ENCODE results near the gene ZBTB42. TPM values are rescaled to one million over a fixed set of nuclear protein-coding genes. Genes with fewer than 3 reads are reported as not detected.
"Not testable (repeated sequence)": the region's sequence is repeated elsewhere in the genome, so short reads cannot be mapped to it uniquely, and the experiment has no call there.

The ZBTB42 gene
- total RNA-seq, 1 donor from 2014 or later = 3.1 TPM

DNA sequence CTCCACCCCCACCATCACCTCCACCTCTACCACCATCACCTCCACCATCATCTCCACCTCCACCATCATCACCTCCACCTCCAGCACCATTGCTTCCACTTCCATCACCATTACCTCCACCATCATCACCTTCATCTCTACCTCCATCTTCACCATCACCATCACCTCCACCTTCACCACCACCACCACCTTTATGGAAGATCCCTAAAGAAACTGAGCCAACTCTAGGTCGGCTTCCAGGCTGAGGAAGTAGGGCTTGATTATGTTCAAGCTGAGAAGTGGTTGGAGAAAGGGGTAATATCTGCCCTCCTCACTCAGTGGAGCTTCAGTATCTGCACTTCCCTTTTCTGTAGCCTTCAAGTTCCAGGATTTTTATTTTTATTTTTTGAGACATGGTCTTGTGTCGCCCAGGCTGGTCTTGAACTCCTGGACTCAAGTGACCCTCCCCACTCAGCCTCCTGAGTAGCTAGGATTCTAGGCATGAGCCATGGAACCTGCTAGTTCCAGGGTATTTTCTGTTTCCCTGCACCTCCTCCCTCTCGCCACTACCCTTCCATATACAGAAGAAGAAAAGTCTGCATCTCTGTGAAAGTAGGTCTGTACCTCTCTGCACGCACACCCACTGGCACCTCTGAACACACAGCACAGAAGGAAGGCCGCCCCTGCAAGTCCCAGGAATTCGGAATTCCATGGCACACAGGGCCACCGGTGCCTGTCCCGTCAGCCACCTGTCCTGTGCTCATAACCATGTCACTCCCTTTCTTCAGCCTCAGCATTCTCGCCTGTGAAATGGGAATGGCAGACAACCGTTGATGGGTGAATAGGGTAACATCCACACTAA is 5.9 kb downstream of the ZBTB42 start:
- Mint-ChIP-seq H3K9me3 (ENCODE audit: unreplicated experiment) (no peaks in the 10 kb centered on the region), H3K4me3 (ENCODE audit: unreplicated experiment) (no peak overlapping the region), H3K27ac (ENCODE audit: unreplicated experiment) (no peak overlapping the region), H3K4me1 (ENCODE audit: unreplicated experiment) (peaks cover 30% of the 10 kb centered on the region), H3K27me3 (ENCODE audit: unreplicated experiment) (no peaks in the 10 kb centered on the region), H3K36me3 (ENCODE audit: unreplicated experiment) (no peaks in the 10 kb centered on the region)
- DNase-seq (ENCODE audit: extremely low spot score, unreplicated experiment) = no peak
- TF ChIP-seq, protein P1, sequence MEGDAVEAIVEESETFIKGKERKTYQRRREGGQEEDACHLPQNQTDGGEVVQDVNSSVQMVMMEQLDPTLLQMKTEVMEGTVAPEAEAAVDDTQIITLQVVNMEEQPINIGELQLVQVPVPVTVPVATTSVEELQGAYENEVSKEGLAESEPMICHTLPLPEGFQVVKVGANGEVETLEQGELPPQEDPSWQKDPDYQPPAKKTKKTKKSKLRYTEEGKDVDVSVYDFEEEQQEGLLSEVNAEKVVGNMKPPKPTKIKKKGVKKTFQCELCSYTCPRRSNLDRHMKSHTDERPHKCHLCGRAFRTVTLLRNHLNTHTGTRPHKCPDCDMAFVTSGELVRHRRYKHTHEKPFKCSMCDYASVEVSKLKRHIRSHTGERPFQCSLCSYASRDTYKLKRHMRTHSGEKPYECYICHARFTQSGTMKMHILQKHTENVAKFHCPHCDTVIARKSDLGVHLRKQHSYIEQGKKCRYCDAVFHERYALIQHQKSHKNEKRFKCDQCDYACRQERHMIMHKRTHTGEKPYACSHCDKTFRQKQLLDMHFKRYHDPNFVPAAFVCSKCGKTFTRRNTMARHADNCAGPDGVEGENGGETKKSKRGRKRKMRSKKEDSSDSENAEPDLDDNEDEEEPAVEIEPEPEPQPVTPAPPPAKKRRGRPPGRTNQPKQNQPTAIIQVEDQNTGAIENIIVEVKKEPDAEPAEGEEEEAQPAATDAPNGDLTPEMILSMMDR (IDR thresholded peaks at IDR 0.05) = no peak

DNA sequence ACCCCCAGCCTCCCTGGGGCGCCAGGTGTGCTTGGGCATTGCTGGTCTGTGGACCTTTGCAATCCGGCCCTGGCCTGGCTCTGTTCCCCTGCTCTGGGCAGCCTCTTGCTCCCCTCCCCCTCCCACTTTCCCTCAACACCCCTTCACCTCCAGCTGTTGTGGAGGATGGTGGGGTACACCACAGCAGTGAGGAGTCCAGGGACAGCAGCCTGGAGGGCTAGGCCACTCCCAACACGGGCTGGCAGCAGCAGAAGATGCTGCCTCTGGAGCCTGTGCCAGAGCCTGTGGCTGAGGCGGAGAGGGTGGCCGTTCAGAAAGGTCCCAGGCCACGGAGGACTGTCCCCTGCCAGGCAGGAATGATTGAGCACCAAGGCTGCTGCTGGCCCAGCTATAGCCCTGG is 7.6 kb downstream of the ZBTB42 start:
- DNase-seq (ENCODE audit: extremely low spot score, unreplicated experiment) = no peak
- TF ChIP-seq, protein P1 (IDR thresholded peaks at IDR 0.05) = no peak
- H3K4me3 Mint-ChIP-seq (ENCODE audit: unreplicated experiment) = no peak overlapping the region
- no peaks in the 10 kb centered on the region for H3K9me3 Mint-ChIP-seq (ENCODE audit: unreplicated experiment)
- no peaks in the 10 kb centered on the region for H3K27me3 Mint-ChIP-seq (ENCODE audit: unreplicated experiment)
- H3K36me3 Mint-ChIP-seq (ENCODE audit: unreplicated experiment) = no peaks in the 10 kb centered on the region
- peaks cover 23% of the 10 kb centered on the region for H3K4me1 Mint-ChIP-seq (ENCODE audit: unreplicated experiment)
- no peak overlapping the region for H3K27ac Mint-ChIP-seq (ENCODE audit: unreplicated experiment)

DNA sequence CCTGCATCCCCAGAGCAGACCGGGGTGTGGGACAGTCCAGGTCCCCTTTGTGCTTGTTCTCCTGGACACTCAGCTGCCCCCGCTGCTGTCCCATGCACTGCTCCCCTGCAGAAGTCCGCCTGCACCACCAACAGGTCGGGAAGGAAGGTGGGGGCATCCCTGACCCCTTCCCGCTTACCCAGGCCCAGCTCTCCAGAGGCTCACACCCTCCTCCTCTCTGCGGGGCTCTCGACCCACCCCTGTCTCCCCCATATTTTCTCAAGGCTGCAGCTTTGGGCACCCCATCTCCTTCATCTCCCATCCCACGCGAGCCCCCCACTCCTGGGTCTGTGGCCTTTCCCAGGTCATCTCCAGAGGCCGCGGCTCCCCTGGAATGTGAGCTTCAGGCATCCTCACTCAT is 9.4 kb downstream of the ZBTB42 start:
- H3K9me3 Mint-ChIP-seq (ENCODE audit: unreplicated experiment) = no peaks in the 10 kb centered on the region
- DNase-seq (ENCODE audit: extremely low spot score, unreplicated experiment) = no peak
- H3K36me3 Mint-ChIP-seq (ENCODE audit: unreplicated experiment) = no peaks in the 10 kb centered on the region
- TF ChIP-seq, protein P1 (IDR thresholded peaks at IDR 0.05) = no peak
- H3K27me3 Mint-ChIP-seq (ENCODE audit: unreplicated experiment) = no peaks in the 10 kb centered on the region
- peaks cover 24% of the 10 kb centered on the region for H3K4me1 Mint-ChIP-seq (ENCODE audit: unreplicated experiment)
- H3K4me3 Mint-ChIP-seq (ENCODE audit: unreplicated experiment) = no peak overlapping the region
- no peak overlapping the region for H3K27ac Mint-ChIP-seq (ENCODE audit: unreplicated experiment)

DNA sequence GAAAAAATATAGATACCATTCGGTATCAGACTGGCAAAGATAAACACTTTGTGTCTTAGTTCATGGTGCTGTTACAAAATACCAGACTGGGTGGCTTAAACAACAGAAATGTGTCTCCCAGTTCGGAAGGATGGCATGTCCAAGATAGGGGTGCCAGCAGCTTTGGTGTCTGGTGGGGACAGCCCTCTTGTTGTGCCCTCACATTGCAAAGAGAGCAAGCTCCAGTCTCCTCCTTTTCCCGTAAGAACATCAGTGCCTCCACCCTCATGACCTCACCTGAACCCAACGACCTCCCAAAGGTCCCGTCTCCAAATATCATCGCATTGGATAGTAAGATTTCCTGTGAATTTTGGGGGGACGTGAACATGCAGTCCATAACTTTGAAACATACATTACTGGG is 12.4 kb downstream of the ZBTB42 start:
- DNase-seq (ENCODE audit: extremely low spot score, unreplicated experiment) = no peak
- TF ChIP-seq, protein P1 (IDR thresholded peaks at IDR 0.05) = no peak
- Mint-ChIP-seq H3K36me3 (ENCODE audit: unreplicated experiment) (no peaks in the 10 kb centered on the region), H3K9me3 (ENCODE audit: unreplicated experiment) (no peaks in the 10 kb centered on the region), H3K27ac (ENCODE audit: unreplicated experiment) (no peak overlapping the region), H3K4me1 (ENCODE audit: unreplicated experiment) (peaks cover 22% of the 10 kb centered on the region), H3K27me3 (ENCODE audit: unreplicated experiment) (no peaks in the 10 kb centered on the region), H3K4me3 (ENCODE audit: unreplicated experiment) (no peak overlapping the region)

DNA sequence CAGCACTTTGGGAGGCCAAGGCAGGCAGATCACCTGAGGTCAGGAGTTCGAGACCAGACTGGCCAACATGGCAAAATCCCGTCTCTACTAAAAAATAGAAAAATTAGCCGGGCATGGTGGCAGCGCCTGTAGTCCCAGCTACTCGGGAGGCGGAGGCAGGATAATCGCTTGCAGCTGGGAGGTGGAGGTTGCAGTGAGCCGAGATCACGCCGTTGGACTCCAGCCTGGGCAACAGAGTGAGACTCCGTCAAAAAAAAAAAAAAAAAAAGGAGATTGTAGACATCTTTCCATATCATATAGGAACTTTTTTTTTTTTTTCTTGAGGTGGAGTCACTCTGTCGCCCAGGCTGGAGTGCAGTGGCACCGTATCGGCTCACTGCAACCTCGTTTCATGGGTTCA is 13.8 kb downstream of the ZBTB42 start:
- Mint-ChIP-seq H3K27ac (ENCODE audit: unreplicated experiment) (peak overlapping the region; percentile 93), H3K4me1 (ENCODE audit: unreplicated experiment) (peaks cover 22% of the 10 kb centered on the region), H3K4me3 (ENCODE audit: unreplicated experiment) (peak overlapping the region; percentile 91)
- not testable (repeated sequence) for DNase-seq (ENCODE audit: extremely low spot score, unreplicated experiment); H3K36me3 Mint-ChIP-seq (ENCODE audit: unreplicated experiment); H3K27me3 Mint-ChIP-seq (ENCODE audit: unreplicated experiment); H3K9me3 Mint-ChIP-seq (ENCODE audit: unreplicated experiment)
